ENCODE data around the gene LRIG1. TPM values are rescaled to one million over a fixed set of nuclear protein-coding genes. Genes with fewer than 3 reads are reported as not detected.

Gene LRIG1
- total RNA-seq, 1 donor from 2014 or later: 33.7 TPM

DNA sequence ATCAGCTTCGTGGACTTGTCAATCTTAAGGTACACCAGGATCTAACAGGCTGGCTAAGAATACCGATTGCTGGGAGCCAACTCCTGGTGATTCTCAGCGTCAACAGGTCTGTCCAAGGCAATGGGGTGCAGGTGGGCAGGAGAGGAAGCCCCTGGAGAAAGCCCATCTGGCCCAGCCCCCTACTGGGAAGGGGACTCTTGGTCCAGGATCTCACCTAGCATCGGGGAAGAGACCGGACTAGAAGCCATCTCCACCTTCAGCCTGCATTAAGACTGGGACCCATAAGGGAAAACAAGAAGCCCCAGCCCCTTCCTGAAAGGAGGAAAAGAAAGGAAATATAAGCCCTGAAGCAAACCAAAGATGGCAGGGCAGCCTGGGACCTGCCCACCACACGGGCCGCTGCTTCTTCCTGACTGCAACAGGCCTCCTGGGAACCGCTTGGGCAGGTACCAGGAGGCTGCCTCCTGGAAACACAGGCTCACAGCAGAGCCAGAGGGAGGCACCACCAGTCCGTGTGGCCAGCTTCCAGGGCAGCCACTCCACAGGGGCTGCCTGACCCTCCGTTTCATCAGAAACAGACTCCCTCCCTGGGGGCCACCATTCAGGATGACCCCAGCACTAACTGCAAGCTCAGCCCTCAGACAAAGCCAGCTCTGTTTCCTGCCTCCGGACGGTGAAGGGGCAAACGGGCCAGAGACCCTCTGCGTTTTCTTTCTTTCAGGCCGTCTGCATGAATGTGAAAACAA, 100.2 kb downstream of the LRIG1 start:
- DNase-seq: peak; percentile 25

DNA sequence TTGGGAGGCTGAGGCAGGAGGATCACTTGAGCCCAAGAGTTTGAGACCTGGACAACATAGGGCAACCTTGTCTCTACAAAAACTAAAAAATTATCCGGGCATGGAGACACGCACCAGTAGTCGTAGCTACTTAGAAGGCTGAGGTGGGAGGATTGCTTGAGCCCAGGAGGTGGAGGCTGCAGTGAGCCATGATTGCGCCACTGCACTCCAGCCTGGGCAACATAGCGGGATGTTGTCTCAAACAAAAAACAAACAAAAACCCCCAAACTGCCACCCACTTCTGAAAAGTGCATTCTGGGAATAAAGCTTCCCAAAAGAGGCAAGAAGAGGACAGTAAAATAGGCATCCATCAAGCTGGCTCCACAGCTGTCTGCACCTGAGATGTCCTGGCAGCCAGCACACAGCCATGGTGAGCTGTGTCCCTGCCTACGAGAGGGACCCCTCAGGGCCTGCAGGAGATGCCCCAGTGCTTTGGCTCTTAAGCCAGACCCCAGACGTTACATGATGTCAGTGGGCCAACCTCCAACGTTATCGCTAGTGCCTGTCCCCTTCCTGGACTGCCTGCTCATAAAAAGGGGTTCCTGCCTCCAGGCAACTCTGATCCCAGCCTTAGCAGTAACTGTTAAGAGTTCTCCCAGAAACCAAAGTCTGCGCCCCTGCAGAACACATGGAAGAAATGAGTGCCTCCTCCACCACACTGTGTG, 101.1 kb downstream of the LRIG1 start:
- DNase-seq: no peak

DNA sequence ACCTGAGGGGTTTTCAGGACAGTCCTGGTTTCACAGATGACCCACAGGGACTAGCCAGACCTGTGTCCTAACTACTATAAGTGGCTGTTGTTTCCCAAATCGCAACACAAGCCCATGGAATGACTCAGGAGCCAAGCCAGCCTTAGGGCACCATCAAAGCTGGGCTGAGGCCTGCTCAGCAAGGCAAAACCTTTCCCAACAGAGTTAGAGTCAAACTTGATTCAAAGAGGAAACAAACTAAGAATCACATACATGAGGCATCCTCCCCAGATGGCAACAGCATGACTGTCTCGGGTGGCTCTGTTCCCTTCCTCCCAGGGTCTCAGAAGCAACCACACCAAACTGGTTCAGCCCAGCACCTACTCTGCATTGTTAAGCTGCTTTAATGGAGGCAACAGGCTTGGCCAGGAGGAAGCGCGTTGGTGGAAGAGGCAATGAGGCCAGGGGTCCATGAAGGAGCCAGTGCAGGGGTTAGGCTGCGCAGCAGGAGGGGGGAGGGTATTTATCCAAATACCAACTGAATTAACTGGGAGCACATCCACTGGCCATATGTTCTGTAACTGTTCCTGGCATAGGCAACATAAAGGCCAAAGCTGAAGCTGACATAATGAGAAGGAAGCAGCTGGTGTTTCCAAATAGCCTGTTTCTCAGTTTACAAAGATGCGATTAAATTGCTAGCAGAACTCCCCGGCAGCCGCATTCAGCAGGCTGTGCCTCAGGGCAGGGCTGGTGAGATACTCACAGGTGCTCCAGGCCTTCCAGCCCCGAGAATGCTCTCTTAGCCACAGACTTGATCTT, 102.4 kb downstream of the LRIG1 start:
- DNase-seq: no peak

DNA sequence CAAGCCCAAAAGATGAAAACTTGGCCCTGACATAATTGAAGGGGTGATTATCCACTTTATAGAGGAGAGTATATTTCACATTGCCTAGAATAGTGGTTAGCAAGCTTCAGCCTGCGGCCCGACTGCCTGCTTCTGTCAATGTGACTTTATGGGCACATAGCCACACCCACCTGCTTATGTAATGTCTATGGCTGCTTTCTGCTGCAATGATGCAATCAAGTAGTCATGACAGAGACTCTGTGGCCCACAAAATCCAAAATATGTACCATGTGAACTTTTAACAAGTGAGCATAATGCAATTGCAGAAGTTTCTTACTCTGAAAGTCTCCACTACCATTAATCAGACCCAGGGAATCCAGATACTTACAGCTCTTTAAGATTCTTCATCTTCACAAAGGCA, 103.1 kb downstream of the LRIG1 start:
- no peak for DNase-seq

DNA sequence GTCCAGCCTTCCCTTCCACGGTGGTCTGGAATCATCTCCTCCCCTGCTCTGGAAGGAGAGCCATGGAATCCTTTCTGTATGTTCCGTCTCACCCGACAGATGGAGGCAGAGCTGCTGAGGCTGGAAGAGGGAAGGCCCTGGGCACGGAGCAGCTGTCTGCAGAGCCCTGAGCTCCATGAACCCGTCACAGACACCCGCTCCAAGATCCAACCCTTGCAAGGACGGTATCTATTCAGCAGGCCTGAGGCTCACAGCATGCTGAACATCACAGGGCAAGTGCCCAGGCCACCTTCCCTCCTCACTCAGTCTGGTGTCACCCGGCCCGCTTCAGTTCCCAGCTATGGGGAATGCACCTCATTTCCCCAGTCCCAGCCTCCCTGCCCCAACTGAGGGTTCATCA, 103.9 kb downstream of the LRIG1 start:
- DNase-seq: no peak

DNA sequence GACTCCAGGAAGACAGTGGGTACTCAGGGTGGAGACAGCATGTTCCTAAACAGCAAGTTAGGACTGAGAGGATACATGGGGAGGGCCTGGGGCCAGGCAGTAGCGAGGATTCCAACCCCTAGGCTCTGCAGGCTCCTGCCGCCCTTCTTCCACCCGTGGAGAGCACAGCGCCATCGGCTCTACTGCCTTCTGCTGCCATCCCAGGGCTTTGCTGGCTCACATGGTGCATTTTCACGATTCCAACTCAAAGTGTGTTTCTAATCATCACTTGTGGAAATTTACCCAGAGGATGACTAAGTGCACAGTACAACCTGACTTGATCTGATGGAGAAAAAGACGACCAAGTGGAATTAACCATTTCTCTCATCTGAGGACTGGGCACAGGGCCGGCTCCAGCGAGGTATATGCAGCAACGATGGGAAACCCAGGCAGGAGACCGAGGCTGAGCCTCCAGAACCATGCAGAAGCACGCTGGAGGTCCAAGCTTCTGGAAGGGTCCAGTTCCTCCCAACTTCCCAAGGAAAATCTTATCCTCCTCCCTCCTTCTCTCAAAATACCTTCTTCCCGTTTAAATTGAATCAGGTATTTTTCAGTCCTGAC, 104.6 kb downstream of the LRIG1 start:
- no peak for DNase-seq

DNA sequence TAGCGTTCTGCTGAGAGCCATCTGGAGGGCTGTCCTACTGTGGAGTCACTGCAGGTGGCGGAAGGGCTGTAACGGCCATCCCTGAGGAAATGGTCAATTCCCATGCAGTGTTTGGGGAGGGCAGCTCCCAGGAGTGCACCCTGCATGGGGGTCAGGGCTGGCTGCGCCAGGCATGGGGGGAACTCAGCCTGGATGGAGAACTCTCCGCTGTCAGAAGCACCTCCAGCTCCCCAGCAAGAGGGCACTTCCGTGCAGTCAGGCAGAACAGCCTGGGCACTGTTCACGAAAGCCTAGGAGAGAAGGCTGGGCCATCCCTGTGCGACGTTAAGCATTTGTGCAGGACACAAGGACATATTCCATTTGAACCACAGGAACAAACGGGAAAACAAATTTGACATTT, 105.2 kb downstream of the LRIG1 start:
- DNase-seq: no peak

DNA sequence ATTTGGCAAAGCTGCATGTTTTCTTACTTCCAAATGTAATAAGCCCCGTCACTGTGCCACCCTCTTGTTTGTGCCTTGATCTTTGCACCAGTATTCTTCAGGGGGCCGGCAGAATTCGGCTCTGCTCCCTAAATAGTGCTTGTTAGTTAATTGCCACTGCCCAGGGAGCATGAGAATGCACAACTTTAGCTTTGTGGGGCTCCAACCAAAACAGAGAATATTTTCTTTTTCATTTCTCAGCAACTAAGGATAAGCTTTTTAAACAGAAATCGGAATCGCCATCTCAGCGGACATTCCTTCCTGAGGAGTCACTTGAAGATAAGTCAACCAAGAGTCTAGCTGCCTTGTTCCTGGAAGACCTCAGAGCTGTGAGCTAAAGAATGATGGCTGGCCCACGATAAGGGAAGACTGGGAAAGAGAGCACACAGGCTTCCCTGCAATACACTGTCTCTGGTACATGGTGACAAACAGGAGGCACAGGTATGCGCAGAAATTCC, 106.0 kb downstream of the LRIG1 start:
- DNase-seq: peak; percentile 18

DNA sequence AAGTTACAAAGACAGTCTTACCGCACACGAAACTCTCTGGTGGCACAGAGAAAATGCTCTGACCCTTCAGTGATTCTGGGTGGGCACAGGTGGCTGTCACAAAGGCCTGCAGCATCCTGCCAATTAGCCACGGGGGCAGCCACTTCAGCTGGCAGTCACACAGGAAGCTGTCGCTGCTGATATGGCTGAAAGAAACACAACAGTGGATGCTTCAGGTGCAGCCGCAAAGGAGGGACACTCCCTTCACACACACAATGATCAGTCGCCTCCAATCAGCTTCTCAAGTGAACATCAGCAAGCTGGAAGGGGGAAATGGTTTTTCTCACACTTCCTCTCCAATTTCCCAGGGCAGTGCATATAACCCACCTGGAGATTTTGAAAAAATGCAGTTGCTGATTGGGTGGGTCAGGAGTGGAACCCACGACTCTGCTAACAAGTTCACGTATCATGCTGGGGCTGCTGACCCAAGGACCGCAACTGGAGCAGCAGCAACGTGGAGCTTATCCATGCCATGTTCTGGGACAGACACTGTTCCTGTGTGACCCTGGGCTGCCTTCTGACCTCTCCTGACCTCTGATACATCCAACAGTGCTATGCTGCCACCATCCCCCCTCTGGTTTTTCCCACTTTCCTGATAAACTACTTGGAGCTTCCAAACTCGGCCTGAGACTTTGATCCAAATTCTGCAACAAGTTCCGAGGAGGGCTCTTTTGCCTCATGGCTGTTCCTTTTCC, 106.6 kb downstream of the LRIG1 start:
- peak; percentile 25 for DNase-seq

DNA sequence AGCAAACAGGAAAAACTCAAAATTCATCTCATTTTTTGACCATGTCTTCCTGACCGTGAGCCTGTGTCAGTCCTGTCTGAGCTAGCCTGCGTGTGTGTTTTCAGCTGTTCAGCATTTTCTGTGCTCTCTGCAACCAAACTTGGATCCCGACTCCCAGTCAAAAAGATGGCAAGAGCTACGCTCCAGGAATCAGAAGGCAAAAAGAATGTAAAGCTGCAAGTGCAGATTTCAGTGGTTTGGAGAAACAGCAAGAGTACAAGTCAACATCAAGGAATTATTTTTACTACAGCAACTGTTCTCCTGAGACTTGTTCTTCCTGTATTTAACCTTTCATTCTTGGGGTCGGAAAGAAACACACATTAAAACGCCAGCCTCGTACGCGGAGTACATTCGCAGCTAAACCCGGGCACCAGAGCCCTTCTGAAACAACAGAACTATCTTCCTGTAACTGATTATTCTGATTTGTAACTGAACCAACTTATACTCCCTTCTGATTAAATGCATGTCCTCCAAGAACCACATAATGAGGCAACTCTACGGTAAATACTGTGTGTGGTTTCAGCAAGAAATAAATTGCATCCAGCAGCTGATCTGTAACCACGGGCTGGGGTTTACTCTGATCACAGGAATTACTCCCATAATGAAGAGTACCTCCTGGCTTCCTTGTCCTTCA, 107.4 kb downstream of the LRIG1 start:
- peak; percentile 59 for DNase-seq

DNA sequence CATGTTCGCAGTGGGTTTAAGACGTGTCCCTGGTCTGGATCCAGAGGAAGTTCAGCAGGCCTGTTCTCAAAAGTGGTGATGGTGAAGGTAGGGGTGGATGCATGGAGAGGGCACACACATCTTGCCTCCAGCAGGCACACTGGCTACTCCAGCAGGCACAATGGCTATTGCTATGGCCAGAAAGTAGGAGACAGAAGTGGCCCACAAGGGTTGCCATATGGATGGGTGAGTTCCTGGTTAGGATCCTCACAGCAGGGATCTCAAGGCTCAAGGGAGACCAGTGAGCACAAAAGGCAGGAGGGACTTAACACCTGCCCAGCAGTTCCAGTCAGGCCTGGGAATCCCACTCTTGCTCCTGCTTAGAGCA, 107.9 kb downstream of the LRIG1 start:
- DNase-seq: no peak

DNA sequence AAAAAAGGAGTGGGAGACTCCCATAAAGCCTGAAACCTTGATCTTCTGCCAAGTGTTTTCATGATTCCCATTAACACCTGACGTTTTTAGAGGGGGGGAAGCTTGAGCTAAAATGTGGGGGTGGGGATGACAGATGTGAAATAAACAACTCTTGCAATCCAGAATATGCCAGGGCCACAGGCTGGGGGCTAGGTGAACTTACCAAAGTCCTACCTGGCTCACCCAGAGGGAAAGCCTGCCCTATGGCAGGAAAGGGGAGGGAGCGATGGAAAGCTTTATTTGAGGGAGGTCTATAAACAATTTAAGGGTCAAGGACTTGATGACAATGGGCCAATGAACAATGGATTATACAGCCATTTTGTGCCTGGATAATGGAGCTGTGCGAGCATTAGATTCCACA, 108.3 kb downstream of the LRIG1 start:
- no peak for DNase-seq

DNA sequence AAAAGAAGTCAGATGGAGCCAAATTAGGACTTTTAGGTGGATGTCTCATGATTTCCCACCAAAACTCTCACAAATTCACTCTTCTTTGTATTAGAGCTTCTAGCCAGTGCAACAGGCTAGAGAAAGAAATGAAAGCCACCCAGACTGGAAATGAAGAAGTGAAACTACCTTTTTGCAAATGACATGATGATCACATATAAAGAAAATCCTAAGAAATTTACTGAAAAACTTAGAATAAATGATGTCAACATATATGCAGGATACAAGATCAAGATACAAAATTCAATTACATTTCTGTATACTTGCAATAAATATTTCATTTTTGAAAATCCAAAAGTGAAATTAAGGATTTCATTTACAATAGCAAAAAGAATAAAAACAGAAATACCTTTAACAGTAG, 110.8 kb downstream of the LRIG1 start:
- no peak for DNase-seq

DNA sequence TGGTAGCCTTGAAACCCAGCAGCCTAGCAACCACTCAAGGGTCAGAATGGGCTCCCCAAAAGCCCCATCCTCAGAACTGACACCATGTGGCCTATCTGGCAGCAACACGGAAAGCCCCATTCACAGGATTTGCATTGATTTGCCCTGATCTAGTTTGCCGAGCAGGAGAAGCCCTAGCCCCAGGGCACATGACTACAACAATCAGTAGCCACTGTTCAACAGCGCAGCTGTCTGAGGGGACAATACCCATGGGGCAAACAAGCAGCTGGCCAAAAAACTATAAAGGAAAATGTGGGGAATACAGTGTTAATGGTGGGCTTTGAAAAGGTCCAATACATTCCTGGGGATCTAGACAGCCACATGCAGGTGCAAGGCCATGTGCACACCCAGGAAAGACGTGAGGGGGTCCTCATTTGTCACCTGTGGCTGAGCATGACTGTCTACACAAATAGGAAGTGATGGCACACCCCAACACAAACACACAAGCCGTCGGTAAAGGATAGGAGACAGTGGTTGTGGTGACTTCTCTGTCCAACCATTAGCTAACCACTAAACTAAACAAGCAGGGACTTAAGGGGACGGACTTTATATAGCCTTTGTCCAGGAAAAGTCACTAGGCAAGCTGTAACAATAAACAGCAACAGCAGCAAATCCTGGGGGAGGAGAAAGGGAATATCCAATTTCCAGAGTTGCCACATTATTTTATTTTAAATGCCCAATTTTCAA, 113.7 kb downstream of the LRIG1 start:
- DNase-seq: no peak

DNA sequence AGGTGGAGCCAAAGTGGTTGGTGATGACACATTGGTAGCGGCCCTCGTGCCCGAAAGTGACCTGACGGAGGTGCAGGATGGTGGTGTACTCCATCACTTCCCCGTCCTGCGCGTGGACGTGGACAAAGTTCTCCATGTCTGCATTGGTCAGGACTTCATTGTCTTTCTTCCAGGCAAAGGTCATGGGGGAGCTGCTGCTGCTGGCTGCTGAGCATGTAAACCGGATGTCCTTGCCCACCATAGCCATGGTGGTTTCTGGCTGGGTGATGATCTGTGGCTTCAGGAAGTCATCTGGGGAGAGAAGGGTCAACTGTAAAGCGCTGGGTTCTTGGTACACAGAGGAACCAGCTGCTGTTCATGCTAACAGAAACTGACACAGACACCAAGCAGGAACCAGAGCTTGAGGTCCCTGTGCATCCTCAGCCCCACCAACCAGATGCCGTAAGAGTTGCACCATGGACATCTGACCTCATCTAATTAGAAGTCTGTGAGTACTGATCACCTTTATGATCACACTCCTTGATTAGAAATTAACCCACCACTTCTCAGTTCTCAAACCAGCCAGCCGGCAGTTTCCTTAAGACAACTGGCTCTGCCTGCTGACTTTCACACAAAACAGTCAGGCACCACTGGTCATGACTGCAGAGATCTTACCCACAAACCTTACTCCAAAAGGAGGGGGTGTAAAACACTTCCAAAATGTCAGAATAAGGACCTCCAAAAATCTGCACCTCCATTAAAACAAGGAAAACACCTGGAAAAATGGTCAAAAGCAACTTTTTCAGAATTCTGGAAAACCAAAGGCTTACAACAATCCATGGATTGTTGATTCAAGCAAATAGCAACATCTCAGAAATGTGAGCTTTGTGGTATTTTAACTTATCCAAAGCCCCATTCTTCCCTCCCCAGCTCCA, 114.6 kb downstream of the LRIG1 start:
- no peak for DNase-seq

DNA sequence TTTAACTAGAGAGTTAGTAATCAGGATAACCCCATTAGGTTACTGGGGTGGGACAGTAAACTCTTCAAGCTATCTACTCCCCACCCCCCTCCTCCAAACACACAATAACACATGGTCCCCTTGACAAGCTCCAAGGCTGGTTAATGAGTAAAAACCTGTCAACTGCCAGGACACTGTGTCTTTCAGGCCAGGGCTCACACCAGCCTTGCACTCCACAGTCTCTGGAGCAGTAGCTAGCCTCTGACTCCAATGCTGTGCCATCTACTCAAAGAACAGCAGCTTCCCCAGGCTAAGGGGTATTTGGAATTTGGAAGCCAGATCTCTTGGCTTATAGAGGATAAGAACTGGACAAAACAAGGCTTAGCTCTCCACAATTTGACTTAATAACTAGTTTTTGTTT, 115.8 kb downstream of the LRIG1 start:
- DNase-seq: no peak

DNA sequence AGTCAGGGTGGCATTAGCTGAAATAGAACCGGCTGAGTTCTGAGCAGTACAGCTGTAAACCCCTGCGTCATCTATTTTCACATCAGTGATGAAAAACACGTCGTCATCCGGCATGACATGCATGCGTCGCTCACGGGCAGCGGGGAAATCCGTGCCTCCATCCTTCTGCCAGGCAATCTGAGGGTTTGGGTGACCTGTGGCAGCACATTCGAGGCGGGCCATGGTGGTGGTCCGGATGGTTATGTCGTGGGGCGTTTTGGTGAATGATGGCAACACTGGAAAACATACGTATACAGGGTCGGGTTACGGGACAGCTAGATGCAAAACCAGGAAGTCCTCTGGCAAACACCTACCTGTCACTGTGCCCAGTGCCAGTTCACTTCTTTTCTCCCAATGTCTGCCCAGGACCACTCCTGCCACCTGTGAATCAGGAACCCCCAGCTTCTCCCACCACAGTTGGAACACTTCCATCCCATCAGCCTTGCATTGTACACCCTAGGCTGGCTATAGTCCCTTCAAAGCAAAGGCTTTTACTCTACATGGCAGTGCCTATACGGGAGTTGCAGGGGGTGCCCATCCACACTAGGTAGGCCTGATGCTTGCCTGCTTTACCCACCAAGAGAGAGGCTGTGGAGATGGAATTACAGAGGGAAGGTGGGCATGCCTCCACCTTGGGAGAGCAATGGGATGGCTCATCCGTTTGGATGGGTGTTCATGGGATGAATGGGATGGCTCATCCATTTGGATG, 116.7 kb downstream of the LRIG1 start:
- no peak for DNase-seq

DNA sequence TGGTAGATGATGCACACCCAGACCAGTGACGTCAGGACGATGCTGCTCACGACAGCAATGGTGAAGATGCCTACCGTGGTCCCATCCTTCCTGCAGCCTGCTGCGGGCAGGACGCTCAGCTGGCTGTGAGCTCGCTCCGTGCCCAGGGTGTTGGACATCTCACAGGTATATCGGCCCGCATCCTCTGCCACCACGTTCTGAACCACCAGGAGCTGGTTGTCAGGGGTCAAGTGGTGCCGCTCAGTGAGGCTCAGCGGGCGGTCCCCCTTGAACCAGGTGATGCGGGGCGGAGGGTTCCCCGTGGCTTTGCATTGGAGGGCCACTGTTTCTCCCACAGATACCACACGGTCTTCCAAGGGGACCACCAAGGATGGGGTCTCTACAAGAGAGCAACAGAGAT, 117.8 kb downstream of the LRIG1 start:
- DNase-seq: no peak

DNA sequence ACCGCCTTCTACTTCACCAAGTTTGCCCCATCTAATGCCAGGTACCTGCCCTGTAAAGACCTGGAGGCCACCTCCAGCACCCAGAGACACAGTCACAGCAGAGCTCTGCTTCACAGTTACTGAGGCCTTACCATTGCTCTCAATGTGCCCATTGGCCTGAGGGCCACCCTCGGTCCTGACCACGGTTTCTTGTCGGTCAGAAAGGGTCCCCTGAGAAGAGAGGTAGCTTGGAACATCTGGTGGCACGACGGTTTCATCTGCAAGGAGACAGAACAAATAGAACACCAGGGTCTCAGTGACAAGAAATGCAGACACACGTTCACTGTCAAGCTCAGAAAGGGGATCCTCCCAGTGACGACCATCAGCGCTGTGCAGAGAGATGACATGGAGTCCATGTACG, 118.7 kb downstream of the LRIG1 start:
- DNase-seq: no peak
